GM12801 (cell line): ENCODE data around the gene FASTK.

ENCODE experiments used
- CTCF ChIP-seq: IDR thresholded peaks from one replicate; pipeline ENCODE4 v1.5.1; 2011; ENCODE audit warnings: control low read depth; ENCODE audit not compliant: insufficient read length; ENCODE audit errors: extremely low read depth

FASTK gene

GRCh38 chr7:151040616-151041375 is 39.8 kb downstream of the FASTK start:
- TF ChIP-seq CTCF: no peak

- TF ChIP-seq CTCF: no peak
Observed at GRCh38 chr7:151039850-151040548, 40.6 kb downstream of the FASTK start.

GRCh38 chr7:151038951-151039849 is 41.4 kb downstream of the FASTK start:
- TF ChIP-seq CTCF: no peak

GRCh38 chr7:151035902-151036301 is 44.7 kb downstream of the FASTK start:
- TF ChIP-seq CTCF: no peak

GRCh38 chr7:151035026-151035717 is 45.4 kb downstream of the FASTK start:
- TF ChIP-seq CTCF: no peak

GRCh38 chr7:151034312-151035025 is 46.1 kb downstream of the FASTK start:
- TF ChIP-seq CTCF: no peak
